Renal cortical epithelial cell (primary cell): ENCODE data around the gene CFAP141. TPM values are rescaled to one million over a fixed set of nuclear protein-coding genes. Genes with fewer than 3 reads are reported as not detected.
"Not testable (repeated sequence)": the region's sequence is repeated elsewhere in the genome, so short reads cannot be mapped to it uniquely, and the experiment has no call there.

Experiments
- DNase-seq: peaks from one replicate; pipeline ENCODE4 v3.0.0-alpha.2; 2011; ENCODE audit warnings: low read depth
- total RNA-seq: library from RNA; depleted of rRNA; stranded (reverse); fragments of >200 nt; gene quantifications from 2 replicates; pipeline ENCODE4 v1.2.3, GENCODE V29; 2014

CFAP141 gene
- total RNA-seq, 1 donor from 2014 or later: not detected

DNA sequence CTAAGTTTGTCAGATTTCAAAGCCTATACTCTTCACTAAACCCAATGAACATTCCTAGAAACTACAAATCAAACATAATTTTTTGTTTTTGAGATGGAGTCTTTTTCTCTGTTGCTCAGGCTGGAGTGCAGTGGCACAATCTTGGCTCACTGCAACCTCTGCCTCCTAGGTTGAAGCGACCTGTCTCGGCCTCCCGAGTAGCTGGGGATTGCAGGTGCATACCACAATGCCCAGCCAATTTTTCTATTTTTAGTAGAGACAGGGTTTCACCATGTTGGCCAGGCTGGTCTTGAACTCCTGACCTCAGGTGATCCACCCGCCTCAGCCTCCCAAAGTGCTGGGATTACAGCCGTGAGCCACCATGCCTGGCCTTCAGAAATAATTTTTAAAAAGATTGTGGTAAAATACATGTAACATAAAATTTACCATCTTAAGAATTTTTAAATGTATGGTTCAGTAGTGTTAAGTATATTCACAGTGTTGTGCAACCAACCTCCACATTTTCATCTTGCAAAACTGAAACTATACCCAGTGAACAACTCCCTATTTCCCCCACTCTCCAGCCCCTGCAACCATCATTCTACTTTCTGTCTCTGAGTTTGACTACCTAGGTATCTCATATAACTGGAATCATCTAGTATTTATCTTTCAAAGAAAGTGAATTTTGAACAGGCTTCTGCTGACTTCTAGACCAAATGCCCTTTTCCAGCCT is 2.7 kb upstream of the CFAP141 start:
- no peak for DNase-seq

DNA sequence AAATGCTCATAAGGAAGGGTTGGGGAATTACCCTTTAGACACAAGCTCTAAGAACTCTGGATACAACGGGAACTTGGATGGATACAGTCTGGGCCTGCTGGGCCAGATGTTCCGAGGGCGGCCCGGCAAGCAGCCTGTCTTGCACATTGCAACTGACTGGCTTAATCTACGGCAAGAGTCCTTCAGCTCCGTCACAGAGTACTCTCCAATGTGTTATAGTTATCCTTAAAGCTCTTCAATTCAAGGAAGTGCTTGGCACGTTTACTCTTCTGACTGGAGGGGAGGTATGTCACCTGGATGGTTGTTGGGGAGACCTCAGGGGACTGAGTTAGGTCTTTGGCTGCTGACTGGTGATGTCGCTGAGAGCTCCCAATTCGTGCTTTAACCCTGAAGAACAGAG is 1.1 kb upstream of the CFAP141 start:
- no peak for DNase-seq

DNA sequence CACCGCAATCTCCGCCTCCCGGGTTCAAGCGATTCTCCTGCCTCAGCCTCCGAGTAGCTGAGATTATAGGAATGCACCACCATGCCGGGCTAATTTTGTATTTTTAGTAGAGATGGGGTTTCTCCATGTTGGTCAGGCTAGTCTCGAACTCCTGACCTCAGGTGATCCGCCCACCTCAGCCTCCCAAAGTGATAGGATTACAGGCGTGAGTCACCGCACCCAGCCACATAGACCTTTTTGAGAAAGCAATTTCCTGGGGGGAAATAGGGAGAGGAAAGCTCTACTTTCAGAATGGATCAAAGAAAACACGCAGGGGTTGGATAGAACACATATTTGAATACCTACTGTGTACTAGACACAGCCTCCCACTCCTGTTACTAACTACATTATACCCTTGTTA is 355 bp downstream of the CFAP141 start:
- DNase-seq: not testable (repeated sequence)

DNA sequence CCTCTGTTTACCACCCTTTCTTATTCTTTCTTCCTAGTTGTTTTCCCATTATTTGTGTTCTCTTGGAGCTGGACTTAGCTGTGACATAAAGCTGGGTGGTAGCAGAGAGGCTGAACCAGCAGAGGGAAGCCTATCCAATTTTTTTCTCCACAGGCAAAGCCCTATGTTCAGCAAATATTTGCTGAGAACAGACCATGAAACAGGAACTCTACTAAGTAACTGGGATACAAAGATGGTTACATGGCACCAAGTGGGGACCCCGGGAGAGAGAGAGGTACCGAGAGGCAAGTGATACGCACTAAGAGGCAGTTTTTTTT is 6.6 kb downstream of the CFAP141 start:
- no peak for DNase-seq

DNA sequence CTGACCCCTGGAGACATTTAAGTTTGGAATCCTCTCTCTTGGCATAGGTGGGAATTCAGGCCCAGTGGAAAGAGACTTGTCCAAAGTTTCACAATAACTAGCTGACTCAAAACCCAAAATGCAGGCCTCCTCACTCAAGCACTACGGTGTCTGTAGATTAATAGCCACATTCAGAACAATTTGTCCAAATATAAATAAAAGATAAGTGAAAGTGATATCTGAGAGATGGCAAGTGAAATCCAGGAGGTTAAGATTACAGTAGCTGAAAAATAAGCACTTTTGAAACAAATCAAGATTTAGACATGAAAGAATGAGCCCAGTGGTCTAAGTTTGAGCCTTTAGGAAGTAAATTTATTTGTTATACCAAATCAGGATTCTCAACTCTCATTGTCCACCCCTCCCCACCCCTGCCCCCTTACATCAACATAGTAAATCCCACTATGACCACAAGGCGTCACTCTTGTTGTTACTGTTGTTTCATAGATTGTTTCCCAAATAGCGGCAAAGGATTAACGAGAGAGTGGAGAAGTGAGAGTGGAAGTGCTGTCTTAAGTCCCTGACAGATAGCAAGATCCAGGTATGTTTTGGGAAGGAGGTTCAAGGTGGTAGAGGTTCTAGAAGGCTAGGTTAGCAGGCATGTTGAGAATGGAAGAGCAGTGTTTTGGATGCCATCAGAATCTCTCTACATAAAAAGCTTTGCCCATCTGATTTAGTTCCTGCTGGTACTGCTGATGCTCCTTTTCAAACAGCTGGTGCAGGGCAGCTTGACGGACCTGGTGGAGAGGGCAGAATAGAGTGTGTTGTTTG is 7.2 kb downstream of the CFAP141 start:
- DNase-seq: peak; percentile 74

DNA sequence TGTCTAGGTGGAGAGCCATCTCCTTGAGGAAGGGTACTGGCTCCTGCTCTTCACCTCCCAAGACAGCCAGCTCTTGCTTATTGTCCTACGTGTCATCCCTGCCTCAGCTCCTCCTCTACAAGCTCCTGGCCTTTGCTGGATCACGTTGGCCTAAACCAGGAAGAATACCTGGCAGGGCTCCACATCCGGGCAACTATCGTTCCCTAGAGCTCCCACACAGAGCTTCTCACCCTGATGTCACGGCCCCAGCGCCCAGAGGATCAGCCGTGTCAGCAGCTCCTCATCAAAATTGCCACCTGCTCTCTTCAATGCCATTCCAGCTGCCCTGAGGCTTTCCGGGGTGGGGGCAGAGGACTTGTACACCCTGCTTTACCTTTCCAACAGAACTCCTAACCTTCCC is 12.3 kb downstream of the CFAP141 start:
- DNase-seq: peak; percentile 54

DNA sequence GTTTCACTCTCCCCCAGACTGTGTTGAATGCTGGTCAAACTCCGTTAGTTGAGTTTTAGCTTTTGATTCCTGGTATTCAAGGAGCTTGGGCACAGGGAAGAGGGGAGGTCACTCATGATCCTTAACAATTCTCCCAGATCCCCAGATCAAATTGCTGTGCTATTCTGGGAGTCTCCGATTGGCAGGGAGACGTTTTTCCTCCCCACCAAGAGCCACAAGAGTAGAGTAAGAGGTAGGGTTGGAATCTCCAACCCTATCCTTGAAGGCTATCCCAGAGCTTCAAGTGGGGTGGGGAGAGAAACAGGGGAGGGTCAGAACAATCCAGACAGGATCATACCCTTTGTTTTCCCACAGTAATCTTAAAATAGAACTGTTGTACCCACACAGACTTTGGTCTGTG is 13.7 kb downstream of the CFAP141 start:
- DNase-seq: no peak

DNA sequence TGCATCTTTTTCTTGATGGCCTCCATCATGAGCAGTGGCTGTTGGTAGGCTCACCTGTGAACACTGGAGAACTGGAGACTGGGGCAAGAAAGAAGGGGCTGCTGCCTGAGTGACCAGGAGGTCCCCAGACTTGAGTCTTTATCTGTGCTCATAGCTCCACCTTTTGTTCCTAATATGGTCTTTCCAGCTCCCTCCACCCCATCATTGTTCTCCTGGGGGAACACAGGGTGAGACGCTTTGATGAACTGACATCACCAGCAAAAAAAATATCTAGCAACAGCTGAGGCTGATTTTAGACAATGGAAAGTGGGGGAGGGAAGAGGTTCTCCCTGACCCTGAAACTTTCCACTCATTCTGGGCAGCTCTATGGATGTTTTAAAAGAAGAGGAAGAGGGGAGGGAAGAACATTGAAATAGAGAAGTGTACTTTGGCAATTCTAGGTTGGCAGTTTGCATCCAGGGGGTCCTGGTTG is 14.1 kb downstream of the CFAP141 start, which contains the start of gene TPM3:
TSS of gene TPM3 (minus strand) at position 111 of the 472 bp plus-strand sequence. CDS start at position 29, 82 bp downstream.
- DNase-seq: peak; percentile 70

DNA sequence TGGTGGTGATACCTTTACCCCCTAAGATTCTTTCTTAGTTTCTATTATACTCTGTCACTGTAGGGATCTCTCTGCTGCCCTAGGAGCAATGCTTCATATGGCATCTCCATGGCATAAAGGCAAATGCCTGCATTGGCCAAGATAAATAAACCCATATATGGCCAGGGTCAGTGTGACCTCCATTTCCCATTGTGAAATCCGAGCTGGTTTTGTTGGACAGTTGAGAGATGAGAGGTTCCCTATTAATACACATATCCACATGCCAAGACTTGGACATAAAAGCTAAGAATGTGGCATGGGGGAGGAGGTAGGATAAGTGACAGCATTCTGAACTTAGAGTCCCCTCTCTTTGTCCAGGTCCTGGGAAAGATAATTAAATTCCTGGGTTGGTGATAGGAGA is 15.6 kb downstream of the CFAP141 start:
- peak; percentile 47 for DNase-seq

DNA sequence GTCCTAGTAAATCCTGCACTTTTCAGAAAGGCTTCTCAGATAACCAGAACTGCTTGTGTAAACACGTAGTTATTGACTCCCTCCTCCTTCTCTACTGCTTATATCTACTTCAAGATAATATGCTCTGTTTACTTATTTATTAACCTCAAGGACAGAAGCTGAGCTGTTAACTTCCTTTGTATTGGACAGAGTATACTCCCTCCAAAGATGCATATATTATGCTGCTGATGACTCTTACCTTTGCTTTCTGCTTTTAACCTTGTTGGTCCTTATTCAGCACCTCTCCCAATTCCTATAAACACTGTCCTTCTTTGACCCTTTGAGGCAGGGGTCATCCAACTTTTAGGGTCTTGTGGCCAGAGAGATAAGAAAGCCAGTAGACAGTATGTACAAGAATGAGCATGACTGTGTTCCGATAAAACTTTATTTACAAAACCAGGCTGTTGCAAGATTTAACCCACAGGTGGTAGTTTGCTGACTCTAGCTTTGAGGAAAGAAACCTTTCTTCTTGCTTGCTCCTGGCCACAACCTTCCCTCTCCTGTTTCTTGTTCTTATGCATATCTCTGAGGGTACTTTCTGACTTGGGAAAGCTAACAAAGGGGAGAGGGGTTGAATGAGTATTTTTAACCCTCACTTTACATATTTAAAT is 19.2 kb downstream of the CFAP141 start:
- no peak for DNase-seq

DNA sequence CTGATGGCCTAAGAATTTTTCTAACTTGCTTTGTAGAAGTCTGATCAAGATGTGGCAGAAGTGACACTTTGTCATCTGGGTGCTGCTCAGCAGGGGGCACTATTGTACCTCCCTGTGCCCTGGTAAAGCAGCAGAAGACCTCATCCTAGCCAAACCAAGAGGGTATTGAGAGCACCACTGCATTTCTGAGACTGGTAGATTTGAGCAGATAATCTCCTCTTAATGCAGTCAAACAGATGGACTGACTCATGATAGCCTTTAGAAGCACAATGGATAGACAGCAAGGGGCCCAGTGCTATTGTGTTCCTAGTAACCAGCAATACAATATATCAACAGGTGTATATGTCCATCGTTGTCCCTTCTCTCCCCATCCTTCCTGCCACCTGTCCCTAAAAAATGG is 20.0 kb downstream of the CFAP141 start:
- peak; percentile 53 for DNase-seq

DNA sequence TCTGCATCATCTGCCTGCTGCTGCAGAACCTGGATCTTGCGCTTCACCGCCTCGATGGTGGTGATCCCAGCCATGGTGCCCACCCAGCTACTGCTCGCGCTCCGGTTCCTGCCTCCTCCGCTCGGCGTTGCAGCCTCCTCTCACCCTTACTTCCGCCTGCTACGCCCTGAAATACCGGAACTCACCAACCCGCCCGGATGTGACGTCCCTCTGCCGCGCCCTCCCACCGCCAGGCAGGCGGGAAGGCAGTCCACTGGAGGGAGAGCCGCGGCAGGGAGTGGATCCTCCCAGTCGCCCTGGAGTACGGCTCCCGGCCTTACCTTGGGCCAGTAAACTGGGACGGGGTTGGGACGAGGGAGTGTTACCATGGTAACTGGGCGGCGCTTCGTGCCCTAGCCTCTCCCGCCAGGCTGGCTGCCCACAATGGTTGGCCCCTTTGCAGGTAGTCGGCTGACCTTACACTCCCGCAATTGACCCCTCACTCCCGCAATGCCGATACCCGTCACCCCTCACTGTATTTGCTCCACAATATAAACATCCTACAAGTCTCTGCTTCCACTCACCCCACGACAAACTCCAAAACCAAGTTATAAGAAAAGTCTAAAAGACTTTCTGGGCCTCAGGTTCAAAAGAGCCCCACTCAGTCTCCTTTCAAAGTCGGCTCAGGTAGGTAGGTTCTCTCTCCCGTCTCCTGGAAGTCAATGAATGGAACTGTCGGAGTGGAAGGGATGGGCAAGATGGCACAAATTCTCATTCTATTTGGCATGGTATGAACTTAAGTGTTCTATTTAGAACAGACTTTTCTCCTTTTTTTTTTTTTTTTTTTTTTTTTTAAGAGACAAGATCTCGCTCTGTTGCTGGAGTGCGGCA is 22.9 kb downstream of the CFAP141 start:
- peak; percentile 92 for DNase-seq

DNA sequence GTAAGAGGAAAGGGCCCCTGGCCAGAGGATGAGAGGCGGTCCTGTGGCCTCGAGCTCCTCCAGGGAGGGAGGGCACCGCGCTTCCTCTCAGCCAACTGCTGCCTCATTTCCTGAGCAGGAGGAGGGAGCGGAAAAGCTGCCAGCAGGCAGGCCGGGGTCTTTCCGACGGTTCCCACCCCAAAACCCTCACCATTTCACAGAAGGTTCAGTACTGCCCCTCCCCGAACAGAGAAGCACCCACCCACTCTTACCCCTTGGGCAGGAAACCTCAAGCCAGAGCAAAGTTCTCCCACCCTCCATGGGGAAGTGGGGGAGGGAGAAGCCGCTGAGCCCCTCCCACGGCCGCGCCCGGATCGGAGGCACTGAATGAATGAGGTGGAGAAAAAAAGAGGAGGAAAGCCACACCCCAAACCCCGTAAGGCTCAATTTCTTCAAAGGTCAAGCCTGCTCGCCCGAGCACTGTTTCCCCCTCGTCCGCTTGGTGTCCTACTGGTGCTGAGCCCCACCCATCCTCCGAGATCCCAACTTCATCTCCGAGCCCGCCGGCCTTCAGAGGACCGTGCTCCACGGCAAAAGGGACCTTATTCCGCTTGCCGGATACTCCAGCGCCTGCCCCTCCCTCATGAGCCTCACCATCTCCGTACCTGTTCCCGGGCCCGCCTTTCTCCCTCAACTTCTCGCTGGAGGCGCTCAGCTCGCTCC is 23.6 kb downstream of the CFAP141 start:
- peak; percentile 39 for DNase-seq

DNA sequence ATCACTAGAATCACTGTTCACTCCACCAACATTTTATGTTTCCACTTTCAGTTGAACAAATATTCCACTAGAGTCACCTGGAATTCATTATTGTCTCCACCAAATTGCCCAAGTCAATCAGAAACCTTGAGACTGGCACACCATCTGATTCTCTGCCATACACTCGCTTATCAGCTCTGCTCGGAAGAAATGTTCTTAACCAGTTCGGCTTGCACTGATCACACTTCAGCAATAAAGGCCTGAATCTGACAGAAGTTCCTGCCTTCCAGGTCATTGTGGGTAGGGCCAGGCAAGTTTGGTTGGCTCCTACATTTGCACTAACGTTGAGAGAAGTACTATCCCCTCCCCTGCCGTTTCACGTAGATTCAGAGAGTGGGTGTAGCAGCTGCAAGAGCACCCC is 24.2 kb downstream of the CFAP141 start:
- DNase-seq: no peak

DNA sequence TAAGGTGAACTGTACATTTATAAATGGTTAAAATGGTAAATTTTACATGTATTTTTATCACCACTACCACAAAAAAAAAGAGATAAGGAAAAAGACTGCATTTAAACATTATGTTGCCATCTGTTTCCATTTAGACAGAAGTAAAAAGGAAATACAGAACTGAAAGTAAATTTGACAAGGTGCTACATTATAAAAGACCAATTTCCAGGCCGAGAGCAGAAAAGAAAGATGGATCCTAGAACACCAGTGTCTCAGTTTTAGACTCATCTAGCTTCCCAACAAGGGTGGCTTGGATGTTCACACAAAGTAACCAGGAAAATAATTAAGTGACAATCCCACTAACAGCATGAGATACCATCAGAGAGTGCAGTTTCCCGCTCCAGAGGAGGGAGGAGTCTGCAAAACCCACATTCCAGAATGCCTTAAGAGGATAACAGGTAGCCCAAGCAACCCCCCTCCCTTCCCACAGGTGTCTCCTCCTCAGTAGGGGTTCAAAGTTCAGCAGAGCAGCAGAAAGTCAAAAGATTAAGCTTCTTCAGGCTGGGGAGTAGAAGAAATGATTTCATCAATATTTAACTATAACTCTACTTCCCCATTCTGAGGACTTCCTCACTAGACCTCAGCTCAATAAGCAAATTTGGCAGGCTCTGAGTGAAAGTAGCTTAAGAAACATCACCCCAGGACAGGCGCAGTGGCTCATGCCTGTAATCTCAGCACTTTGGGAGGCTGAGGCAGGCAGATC is 26.0 kb downstream of the CFAP141 start:
- DNase-seq: no peak

DNA sequence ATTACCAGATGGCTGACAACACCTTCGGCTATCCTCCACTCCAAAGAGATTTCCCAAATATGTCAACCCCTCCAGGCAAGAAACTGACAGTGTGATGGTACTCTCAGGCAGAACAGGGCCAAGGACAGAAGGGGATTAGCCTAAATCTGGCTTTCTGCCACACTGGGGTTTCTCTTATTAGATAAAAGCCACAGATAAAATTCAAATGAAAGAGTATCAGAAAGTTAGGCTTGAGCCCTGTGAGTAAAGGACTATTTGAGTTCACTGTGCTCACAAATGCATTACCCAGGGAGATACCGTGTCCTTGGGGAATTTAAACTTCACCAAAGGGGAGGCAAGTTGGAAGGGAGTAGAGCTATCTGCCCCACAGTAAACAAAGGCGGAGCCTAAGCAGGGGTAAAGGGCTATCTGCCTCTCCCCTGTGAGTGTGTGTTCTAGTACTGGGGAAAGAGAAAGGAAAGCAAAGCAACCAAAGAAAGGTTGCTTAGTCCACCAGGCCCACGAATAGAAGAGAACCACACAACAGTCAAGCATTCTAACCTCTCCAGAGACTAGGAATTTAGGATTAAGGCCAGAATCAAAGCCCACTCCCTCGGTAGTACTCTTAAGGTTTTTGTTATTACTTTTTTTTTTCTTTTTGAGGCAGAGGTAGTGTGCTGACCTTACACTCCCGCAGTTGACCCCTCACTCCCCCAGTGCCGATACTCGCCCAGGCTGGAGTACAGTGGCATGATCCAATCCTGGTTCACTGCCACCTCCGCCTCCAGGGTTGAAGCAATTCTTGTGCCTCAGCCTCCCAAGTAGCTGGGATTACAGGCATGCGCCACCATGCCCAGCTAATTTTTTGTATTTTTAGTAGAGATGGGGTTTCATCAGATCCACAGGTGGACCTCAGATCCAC is 27.0 kb downstream of the CFAP141 start:
- no peak for DNase-seq

DNA sequence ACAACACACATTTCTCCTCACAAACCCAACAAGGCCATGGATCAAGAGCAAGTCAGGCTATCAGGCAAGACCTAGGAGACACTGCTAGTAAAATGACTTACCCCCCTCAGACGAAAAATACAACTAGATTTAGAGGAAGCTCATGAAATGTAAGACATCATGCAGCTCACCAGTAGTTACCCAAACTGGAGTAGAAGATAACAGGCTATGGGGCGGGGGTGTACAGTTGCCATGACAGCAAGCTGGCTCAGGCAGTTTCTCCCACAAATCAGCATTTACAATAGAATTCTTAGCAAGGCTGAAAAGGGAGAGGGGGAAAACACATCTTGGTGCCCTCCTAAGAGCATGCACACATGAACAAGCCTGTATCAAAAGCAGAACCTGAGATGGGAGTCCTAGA is 28.1 kb downstream of the CFAP141 start:
- DNase-seq: no peak

DNA sequence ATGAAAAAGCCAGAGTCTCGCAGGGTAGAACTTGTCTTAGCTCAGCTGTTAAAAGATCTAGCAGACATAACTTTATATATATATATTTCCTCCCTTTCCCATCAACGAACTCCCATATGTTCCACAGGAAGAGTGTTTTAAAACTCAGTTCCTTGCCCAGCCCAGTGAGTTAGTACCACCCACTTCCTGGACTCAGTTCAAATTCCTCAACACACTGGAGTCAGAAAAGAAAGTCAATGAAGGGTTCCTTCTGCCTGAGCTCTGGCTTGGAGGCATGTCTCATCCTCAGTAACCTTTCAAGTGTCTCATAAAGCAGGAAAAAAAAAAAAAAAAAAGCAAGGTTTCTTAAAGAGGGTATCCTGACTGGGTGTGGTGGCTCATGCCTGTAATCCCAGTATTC is 29.8 kb downstream of the CFAP141 start:
- peak; percentile 81 for DNase-seq

DNA sequence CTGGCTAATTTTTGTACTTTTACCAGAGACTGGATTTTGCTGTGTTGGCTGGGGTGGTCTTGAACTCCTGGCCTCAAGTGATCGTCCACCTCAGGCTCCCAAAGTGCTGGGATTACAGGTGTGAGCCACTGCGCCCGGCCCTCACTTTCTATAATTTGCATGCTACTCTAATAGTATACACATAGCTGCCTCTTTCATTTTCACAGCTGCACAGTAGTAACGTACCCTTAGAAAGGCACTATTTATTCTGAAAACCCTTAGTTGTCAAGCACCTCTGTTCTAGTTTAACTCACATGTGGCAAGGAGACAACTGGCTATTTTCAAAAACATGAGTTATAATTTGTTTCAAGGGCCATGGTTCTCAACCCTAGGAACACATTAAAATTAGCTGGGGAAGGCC is 31.5 kb downstream of the CFAP141 start:
- no peak for DNase-seq
